AG09319 (cell line): ENCODE data around the gene YKT6.
A peak's percentile ranks its signal among the peaks of the same experiment; 100 is the strongest.

Source experiments
- DNase-seq: peaks from one replicate; pipeline ENCODE4 v3.0.0-alpha.2; 2010; ENCODE audit warnings: low read depth; ENCODE audit errors: extremely low read depth
- TF ChIP-seq, protein P1 (sequence below): IDR thresholded peaks from 2 replicates; pipeline ENCODE4 v1.5.1; 2011; ENCODE audit warnings: low read depth, mild to moderate bottlenecking, inconsistent platforms, low read length, moderate library complexity

YKT6 gene

DNA sequence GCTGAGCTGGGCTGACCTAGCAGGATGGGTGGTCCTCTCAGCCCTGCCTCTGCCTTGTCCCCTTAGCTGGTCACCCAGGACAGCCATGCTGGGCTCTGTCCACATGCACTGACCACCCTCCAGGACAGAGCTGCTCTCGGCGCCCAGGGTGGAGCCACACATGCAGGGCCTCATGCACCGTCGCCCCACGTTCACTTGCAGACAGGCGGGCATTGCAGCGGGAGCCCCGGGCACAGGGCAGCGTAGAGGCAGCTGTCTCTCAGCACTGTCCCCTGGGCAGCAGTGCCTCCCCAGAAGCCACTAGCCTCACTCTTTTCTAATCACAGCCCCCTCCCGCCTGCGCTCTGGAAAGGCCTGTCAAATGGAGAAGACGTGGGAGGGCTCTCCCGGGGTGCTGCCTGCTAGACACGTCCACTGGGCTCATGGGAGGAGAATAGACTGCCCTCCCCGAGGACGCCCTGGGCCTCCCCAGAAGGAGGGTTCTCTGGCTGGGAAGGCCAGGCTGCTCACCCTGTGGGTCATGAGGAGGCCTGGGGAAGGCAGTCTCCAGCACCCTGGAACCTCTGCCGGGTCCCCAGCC lies 37.4 kb downstream of the YKT6 start:
- TF ChIP-seq, protein P1, sequence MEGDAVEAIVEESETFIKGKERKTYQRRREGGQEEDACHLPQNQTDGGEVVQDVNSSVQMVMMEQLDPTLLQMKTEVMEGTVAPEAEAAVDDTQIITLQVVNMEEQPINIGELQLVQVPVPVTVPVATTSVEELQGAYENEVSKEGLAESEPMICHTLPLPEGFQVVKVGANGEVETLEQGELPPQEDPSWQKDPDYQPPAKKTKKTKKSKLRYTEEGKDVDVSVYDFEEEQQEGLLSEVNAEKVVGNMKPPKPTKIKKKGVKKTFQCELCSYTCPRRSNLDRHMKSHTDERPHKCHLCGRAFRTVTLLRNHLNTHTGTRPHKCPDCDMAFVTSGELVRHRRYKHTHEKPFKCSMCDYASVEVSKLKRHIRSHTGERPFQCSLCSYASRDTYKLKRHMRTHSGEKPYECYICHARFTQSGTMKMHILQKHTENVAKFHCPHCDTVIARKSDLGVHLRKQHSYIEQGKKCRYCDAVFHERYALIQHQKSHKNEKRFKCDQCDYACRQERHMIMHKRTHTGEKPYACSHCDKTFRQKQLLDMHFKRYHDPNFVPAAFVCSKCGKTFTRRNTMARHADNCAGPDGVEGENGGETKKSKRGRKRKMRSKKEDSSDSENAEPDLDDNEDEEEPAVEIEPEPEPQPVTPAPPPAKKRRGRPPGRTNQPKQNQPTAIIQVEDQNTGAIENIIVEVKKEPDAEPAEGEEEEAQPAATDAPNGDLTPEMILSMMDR = no peak
- DNase-seq = no peak

DNA sequence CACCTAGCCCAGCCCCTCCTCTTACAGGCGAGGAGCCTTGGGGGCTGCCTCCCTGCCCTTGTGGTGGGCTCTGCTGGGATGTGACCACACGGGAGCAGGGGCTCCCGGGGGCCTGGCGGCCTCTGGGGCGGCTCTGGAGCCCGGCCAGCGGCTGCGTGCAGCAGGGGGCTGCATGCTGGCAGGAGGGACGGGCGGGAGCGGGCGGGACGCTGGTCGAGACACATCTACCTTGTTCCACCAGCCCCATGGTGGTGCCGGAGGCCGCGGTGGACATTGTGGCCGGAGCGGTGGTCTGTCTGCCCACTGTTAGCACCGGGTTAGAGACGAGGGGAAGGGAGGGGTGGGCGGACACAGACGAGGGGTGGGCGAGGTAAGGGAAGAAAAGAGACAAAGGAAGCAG lies 38.6 kb downstream of the YKT6 start:
- TF ChIP-seq, protein P1 = no peak
- DNase-seq = no peak

DNA sequence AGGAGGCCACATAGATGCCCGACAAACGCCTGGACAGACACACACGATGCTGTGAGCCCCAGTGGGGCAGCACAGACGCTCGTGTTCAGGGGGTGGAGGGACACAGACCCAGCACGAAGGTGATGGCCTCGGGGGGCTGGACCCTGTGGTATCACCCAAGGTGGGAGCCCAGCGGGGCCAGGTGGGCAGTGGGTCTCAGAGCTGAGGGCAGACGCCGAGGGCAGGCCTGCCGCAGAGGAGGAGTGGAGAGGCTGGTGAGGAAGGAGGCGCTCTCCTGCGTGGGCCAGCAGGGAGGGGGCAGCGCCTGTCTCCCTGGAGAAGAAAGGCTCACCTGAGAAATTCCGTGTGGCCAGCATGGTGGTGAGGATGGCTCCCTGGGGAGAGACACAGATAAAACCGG lies 39.6 kb downstream of the YKT6 start:
- TF ChIP-seq, protein P1 = no peak
- no peak for DNase-seq

GRCh38 chr7:44240983-44241510 lies 40.3 kb downstream of the YKT6 start:
- peak; percentile 59 for DNase-seq
- TF ChIP-seq, protein P1 = peak; percentile 93

GRCh38 chr7:44242091-44242490 lies 41.3 kb downstream of the YKT6 start:
- TF ChIP-seq, protein P1 = no peak
- no peak for DNase-seq

GRCh38 chr7:44244282-44244681 lies 43.5 kb downstream of the YKT6 start:
- DNase-seq = no peak
- TF ChIP-seq, protein P1 = peak; percentile 40

- TF ChIP-seq, protein P1 = no peak
- no peak for DNase-seq
Observed at GRCh38 chr7:44246396-44247113, 45.8 kb downstream of the YKT6 start.
